SK-N-SH treated with all-trans-retinoic acid at 6 μM for 48 hours (cell line): ENCODE data around the gene PADI2.

Experiments
- ATAC-seq: fragments of 200-7000 bp; cut with Tn5 transposase; 3 replicates; pipeline ENCODE4 v1.9.1; 2020; ENCODE audit warnings: mild to moderate bottlenecking, moderate library complexity
- ARNTL ChIP-seq: fragments of 450-650 bp; formaldehyde crosslinking; IDR thresholded peaks from 2 replicates; pipeline ENCODE4 v1.5.0; 2020; ENCODE audit warnings: low read depth, mild to moderate bottlenecking, moderate library complexity, borderline replicate concordance
- BACH2 ChIP-seq: fragments of 250-450 bp; sonication (Bioruptor Pico); IDR thresholded peaks from 2 replicates; pipeline ENCODE4 v1.9.0; 2021; ENCODE audit warnings: mild to moderate bottlenecking, borderline replicate concordance
- CSDC2 ChIP-seq: fragments of 250-450 bp; sonication (Bioruptor Pico); IDR thresholded peaks from 2 replicates; pipeline ENCODE4 v1.5.0; 2020; ENCODE audit warnings: mild to moderate bottlenecking, moderate library complexity
- ESRRG ChIP-seq: fragments of 250-450 bp; sonication (Bioruptor Pico); IDR thresholded peaks from 2 replicates; pipeline ENCODE4 v1.6.1; 2021; ENCODE audit warnings: mild to moderate bottlenecking
- GLIS3 ChIP-seq: fragments of 250-450 bp; sonication (Bioruptor Pico); IDR thresholded peaks from 2 replicates; pipeline ENCODE4 v1.5.0; 2020; ENCODE audit warnings: mild to moderate bottlenecking, moderate library complexity
- OSR1 ChIP-seq: fragments of 250-450 bp; sonication (Bioruptor Pico); IDR thresholded peaks from 2 replicates; pipeline ENCODE4 v1.8.0; 2022; ENCODE audit warnings: moderate library complexity, mild to moderate bottlenecking, inconsistent platforms
- PATZ1 ChIP-seq: fragments of 250-450 bp; sonication (Bioruptor Pico); IDR thresholded peaks from 2 replicates; pipeline ENCODE4 v1.8.0; 2020; ENCODE audit warnings: mild to moderate bottlenecking, moderate library complexity, borderline replicate concordance
- RARB ChIP-seq: fragments of 250-450 bp; sonication (Bioruptor Pico); IDR thresholded peaks from 2 replicates; pipeline ENCODE4 v1.8.0; 2021; ENCODE audit warnings: mild to moderate bottlenecking, moderate library complexity
- SNAI2 ChIP-seq: fragments of 250-450 bp; sonication (Bioruptor Pico); IDR thresholded peaks from 2 replicates; pipeline ENCODE4 v1.5.0; 2020; ENCODE audit warnings: mild to moderate bottlenecking, moderate library complexity
- TCF4 ChIP-seq: fragments of 250-450 bp; sonication (Bioruptor Pico); IDR thresholded peaks from 2 replicates; pipeline ENCODE4 v1.8.0; 2021; ENCODE audit warnings: mild to moderate bottlenecking, moderate library complexity, borderline replicate concordance
- TOX ChIP-seq: fragments of 250-450 bp; sonication (Bioruptor Pico); IDR thresholded peaks from 2 replicates; pipeline ENCODE4 v1.8.0; 2021; ENCODE audit warnings: mild to moderate bottlenecking, moderate library complexity, borderline replicate concordance
- TSHZ2 ChIP-seq: fragments of 250-450 bp; sonication (Bioruptor Pico); IDR thresholded peaks from 2 replicates; pipeline ENCODE4 v1.5.0; 2020; ENCODE audit warnings: mild to moderate bottlenecking, moderate library complexity
- ZC3H10 ChIP-seq: fragments of 250-450 bp; sonication (Bioruptor Pico); IDR thresholded peaks from 2 replicates; pipeline ENCODE4 v1.5.1; 2021; ENCODE audit warnings: mild to moderate bottlenecking, moderate library complexity
- ZFP3 ChIP-seq: fragments of 250-450 bp; sonication (Bioruptor Pico); IDR thresholded peaks from 2 replicates; pipeline ENCODE4 v1.5.0; 2020; ENCODE audit warnings: mild to moderate bottlenecking, moderate library complexity
- ZFP30 ChIP-seq: fragments of 450-650 bp; formaldehyde crosslinking; IDR thresholded peaks from 2 replicates; pipeline ENCODE4 v1.5.0; 2022; ENCODE audit warnings: mild to moderate bottlenecking, moderate library complexity
- ZNF565 ChIP-seq: fragments of 450-650 bp; formaldehyde crosslinking; conservative IDR thresholded peaks from 2 replicates; pipeline ENCODE4 v1.5.0; 2020; ENCODE audit warnings: low read depth, mild to moderate bottlenecking, moderate library complexity
- ZNF70 ChIP-seq: fragments of 450-650 bp; formaldehyde crosslinking; IDR thresholded peaks from 2 replicates; pipeline ENCODE4 v1.5.0; 2020; ENCODE audit warnings: mild to moderate bottlenecking, moderate library complexity
- TF ChIP-seq, protein P1 (sequence below): fragments of 250-450 bp; sonication (Bioruptor Pico); IDR thresholded peaks from 2 replicates; pipeline ENCODE4 v1.5.1; 2020; ENCODE audit warnings: low read depth, mild to moderate bottlenecking, moderate library complexity
- TF ChIP-seq, protein P2 (sequence below): fragments of 250-450 bp; sonication (Bioruptor Pico); IDR thresholded peaks from 2 replicates; pipeline ENCODE4 v1.8.0; 2021; ENCODE audit warnings: low read depth, mild to moderate bottlenecking, moderate library complexity, borderline replicate concordance
- TF ChIP-seq, protein P3 (sequence below): fragments of 250-450 bp; sonication (Bioruptor Pico); IDR thresholded peaks from 2 replicates; pipeline ENCODE4 v1.5.1; 2021; ENCODE audit warnings: mild to moderate bottlenecking, moderate library complexity

Gene PADI2

GRCh38 chr1:17108786-17109185 is 10.5 kb downstream of the PADI2 start:
- no peak for ATAC-seq
- TF ChIP-seq, protein P1, sequence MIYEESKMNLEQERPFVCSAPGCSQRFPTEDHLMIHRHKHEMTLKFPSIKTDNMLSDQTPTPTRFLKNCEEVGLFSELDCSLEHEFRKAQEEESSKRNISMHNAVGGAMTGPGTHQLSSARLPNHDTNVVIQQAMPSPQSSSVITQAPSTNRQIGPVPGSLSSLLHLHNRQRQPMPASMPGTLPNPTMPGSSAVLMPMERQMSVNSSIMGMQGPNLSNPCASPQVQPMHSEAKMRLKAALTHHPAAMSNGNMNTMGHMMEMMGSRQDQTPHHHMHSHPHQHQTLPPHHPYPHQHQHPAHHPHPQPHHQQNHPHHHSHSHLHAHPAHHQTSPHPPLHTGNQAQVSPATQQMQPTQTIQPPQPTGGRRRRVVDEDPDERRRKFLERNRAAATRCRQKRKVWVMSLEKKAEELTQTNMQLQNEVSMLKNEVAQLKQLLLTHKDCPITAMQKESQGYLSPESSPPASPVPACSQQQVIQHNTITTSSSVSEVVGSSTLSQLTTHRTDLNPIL (CRISPR knock-in tag) = no peak
- TF ChIP-seq ZFP30 (CRISPR knock-in tag) (no peak), ZC3H10 (CRISPR knock-in tag) (no peak), ZNF565 (CRISPR knock-in tag) (no peak), GLIS3 (CRISPR knock-in tag) (no peak), PATZ1 (CRISPR knock-in tag) (no peak), ZNF70 (CRISPR knock-in tag) (no peak), TCF4 (CRISPR knock-in tag) (no peak), ESRRG (CRISPR knock-in tag) (no peak), ARNTL (CRISPR knock-in tag) (no peak), RARB (CRISPR knock-in tag) (no peak), CSDC2 (CRISPR knock-in tag) (no peak)
- TF ChIP-seq, protein P2, sequence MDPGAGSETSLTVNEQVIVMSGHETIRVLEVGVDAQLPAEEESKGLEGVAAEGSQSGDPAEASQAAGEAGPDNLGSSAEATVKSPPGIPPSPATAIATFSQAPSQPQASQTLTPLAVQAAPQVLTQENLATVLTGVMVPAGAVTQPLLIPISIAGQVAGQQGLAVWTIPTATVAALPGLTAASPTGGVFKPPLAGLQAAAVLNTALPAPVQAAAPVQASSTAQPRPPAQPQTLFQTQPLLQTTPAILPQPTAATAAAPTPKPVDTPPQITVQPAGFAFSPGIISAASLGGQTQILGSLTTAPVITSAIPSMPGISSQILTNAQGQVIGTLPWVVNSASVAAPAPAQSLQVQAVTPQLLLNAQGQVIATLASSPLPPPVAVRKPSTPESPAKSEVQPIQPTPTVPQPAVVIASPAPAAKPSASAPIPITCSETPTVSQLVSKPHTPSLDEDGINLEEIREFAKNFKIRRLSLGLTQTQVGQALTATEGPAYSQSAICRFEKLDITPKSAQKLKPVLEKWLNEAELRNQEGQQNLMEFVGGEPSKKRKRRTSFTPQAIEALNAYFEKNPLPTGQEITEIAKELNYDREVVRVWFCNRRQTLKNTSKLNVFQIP (CRISPR knock-in tag) = no peak
- TF ChIP-seq, all 23 proteins: peak for 0

DNA sequence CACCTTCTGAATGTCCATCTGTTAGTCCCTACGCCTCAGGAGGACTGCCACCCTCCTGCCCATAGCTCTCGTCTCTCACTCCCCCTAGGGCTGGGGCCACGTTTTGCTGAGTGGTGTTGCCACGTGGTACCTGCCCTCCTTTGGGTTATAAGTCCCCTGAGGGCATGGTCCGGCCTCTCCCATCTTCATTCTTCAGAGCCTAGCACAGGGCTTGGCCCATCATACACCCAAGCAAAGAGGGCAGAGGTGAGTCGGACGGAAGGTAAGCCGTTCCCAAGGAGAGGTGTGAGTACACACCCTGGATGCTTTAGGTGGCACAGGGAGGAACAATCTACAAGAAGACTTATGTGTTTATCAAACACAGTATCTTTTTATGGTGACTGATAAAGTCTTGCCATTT is 10.9 kb downstream of the PADI2 start:
- ATAC-seq = no peak
- no peak for TF ChIP-seq ZC3H10 (CRISPR knock-in tag)
- no peak for TF ChIP-seq BACH2 (CRISPR knock-in tag)
- TF ChIP-seq PATZ1 (CRISPR knock-in tag) = no peak
- TF ChIP-seq ESRRG (CRISPR knock-in tag) = no peak
- no peak for TF ChIP-seq CSDC2 (CRISPR knock-in tag)
- TF ChIP-seq ZFP30 (CRISPR knock-in tag) = no peak

GRCh38 chr1:17104782-17105181 is 14.5 kb downstream of the PADI2 start:
- no peak for ATAC-seq
- TF ChIP-seq, protein P3, sequence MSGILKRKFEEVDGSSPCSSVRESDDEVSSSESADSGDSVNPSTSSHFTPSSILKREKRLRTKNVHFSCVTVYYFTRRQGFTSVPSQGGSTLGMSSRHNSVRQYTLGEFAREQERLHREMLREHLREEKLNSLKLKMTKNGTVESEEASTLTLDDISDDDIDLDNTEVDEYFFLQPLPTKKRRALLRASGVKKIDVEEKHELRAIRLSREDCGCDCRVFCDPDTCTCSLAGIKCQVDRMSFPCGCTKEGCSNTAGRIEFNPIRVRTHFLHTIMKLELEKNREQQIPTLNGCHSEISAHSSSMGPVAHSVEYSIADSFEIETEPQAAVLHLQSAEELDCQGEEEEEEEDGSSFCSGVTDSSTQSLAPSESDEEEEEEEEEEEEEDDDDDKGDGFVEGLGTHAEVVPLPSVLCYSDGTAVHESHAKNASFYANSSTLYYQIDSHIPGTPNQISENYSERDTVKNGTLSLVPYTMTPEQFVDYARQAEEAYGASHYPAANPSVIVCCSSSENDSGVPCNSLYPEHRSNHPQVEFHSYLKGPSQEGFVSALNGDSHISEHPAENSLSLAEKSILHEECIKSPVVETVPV (CRISPR knock-in tag) = no peak
- no peak for TF ChIP-seq BACH2 (CRISPR knock-in tag)

GRCh38 chr1:17102232-17102631 is 17.0 kb downstream of the PADI2 start:
- ATAC-seq = no peak
- TF ChIP-seq, protein P3 (CRISPR knock-in tag) = no peak
- TF ChIP-seq TOX (CRISPR knock-in tag) (no peak), TSHZ2 (CRISPR knock-in tag) (no peak), RARB (CRISPR knock-in tag) (no peak), OSR1 (CRISPR knock-in tag) (no peak), TCF4 (CRISPR knock-in tag) (no peak), ZC3H10 (CRISPR knock-in tag) (no peak), SNAI2 (CRISPR knock-in tag) (no peak), ZFP3 (no peak), GLIS3 (CRISPR knock-in tag) (no peak), ZNF70 (CRISPR knock-in tag) (no peak), CSDC2 (CRISPR knock-in tag) (no peak)
- TF ChIP-seq, protein P2 (CRISPR knock-in tag) = no peak
